ENCODE measurements around the gene TMEM258.

TMEM258 gene

DNA sequence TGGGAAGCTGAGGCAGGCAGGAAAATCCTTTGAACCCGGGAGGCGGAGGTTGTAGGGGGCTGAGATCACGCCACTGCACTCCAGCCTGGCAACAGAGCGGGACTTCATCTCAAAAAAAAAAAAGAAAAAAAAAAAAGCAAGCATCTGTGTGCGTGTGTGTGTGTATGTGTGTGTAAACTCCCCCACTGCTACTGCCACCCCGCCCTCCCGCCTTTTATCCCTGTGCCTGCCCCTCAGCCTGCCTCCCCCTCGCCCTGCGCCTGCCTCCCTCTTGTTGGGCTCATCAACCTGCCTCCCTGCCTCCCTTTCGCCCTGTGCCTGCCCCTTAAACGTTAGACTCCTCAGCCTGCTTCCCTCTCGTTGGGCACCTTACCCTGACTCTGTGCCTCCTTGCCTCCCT, 18.0 kb downstream of the TMEM258 start:
- TF ChIP-seq, protein P1, sequence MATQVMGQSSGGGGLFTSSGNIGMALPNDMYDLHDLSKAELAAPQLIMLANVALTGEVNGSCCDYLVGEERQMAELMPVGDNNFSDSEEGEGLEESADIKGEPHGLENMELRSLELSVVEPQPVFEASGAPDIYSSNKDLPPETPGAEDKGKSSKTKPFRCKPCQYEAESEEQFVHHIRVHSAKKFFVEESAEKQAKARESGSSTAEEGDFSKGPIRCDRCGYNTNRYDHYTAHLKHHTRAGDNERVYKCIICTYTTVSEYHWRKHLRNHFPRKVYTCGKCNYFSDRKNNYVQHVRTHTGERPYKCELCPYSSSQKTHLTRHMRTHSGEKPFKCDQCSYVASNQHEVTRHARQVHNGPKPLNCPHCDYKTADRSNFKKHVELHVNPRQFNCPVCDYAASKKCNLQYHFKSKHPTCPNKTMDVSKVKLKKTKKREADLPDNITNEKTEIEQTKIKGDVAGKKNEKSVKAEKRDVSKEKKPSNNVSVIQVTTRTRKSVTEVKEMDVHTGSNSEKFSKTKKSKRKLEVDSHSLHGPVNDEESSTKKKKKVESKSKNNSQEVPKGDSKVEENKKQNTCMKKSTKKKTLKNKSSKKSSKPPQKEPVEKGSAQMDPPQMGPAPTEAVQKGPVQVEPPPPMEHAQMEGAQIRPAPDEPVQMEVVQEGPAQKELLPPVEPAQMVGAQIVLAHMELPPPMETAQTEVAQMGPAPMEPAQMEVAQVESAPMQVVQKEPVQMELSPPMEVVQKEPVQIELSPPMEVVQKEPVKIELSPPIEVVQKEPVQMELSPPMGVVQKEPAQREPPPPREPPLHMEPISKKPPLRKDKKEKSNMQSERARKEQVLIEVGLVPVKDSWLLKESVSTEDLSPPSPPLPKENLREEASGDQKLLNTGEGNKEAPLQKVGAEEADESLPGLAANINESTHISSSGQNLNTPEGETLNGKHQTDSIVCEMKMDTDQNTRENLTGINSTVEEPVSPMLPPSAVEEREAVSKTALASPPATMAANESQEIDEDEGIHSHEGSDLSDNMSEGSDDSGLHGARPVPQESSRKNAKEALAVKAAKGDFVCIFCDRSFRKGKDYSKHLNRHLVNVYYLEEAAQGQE (IDR thresholded peaks at IDR 0.05; ENCODE audit: insufficient read depth in 1 of 2, low read depth in 2 of 2, low read length in 2 of 2), result no peak
- TF ChIP-seq POLR2AphosphoS5 (IDR thresholded peaks at IDR 0.05; ENCODE audit: low read depth, low read length) (no peak), SIN3A (IDR thresholded peaks at IDR 0.05; ENCODE audit: borderline replicate concordance, insufficient read depth, low read length) (no peak), TAF1 (IDR thresholded peaks at IDR 0.05; ENCODE audit: borderline replicate concordance, insufficient read depth, low read length) (no peak), FOXP2 (optimal IDR thresholded peaks at IDR 0.05; ENCODE audit: borderline replicate concordance, extremely low read depth, extremely low read length, insufficient read depth) (no peak)

DNA sequence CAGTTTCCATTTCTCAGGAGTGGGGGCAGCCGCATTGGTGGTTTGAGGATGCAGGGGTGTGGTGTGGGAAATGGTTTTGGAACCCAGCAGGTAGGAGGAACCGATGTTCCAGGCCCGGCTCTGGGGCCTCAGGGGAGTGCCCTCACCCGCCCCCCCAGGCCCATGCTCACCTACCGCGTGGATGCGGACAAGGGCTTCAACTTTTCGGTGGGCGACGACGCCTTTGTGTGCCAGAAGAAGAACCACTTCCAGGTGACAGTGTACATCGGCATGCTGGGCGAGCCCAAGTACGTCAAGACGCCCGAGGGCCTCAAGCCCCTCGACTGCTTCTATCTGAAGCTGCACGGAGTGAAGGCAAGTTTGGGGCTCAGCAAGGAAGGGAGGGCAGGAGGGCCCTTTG, 18.6 kb downstream of the TMEM258 start:
- TF ChIP-seq, protein P1 (IDR thresholded peaks at IDR 0.05; ENCODE audit: insufficient read depth in 1 of 2, low read depth in 2 of 2, low read length in 2 of 2), result no peak
- TF ChIP-seq FOXP2 (optimal IDR thresholded peaks at IDR 0.05; ENCODE audit: borderline replicate concordance, extremely low read depth, extremely low read length, insufficient read depth) (no peak), POLR2AphosphoS5 (IDR thresholded peaks at IDR 0.05; ENCODE audit: low read depth, low read length) (no peak), SIN3A (IDR thresholded peaks at IDR 0.05; ENCODE audit: borderline replicate concordance, insufficient read depth, low read length) (no peak), TAF1 (IDR thresholded peaks at IDR 0.05; ENCODE audit: borderline replicate concordance, insufficient read depth, low read length) (no peak)

DNA sequence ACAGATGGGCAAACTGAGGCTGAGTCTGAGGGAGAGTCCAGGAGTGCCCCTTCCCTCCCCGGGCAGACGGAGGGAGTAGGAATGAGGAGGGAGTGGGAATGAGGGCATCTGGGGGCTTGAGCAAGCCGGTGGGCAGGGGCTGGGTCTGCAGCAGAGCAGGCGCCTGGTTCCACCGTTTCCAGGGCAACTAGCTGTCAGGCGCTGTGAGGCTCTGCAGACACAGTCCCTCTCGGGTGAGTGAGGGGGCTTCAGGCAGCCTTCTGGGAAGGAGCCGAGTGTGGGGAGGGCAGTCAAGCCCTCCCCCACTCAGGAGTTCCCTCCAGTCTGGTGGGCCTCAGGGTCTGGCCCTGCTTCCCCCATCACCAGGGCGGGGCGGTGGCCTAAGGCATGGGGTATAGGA, 19.0 kb downstream of the TMEM258 start:
- TF ChIP-seq, protein P1 (IDR thresholded peaks at IDR 0.05; ENCODE audit: insufficient read depth in 1 of 2, low read depth in 2 of 2, low read length in 2 of 2), result no peak
- TF ChIP-seq POLR2AphosphoS5 (IDR thresholded peaks at IDR 0.05; ENCODE audit: low read depth, low read length) (no peak), SIN3A (IDR thresholded peaks at IDR 0.05; ENCODE audit: borderline replicate concordance, insufficient read depth, low read length) (no peak), TAF1 (IDR thresholded peaks at IDR 0.05; ENCODE audit: borderline replicate concordance, insufficient read depth, low read length) (no peak), FOXP2 (optimal IDR thresholded peaks at IDR 0.05; ENCODE audit: borderline replicate concordance, extremely low read depth, extremely low read length, insufficient read depth) (no peak)

DNA sequence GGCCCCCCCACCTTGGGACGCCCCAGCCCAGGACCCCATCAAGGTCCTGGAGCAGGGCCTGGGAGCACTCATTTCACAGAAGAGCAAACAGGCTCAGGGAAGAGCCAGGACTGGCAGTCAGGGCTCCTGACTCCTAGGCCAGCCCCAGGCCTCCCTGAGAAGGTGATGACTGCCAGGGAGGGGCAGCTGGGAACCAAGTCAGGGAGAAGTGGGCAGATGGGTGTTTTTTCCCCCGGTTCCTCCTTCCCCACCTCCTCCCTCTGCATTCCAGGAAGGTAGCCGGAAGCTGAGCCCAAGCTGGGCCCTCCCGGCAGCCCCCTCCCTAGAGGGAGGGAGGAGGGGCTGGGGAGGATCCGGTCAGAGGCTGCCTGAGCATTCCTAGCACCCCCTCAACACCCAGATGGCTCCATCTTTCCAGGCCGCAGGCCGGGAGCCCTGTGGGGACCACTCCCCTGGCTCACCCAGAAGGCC, 20.4 kb downstream of the TMEM258 start:
- TF ChIP-seq SIN3A (IDR thresholded peaks at IDR 0.05; ENCODE audit: borderline replicate concordance, insufficient read depth, low read length) (no peak), FOXP2 (optimal IDR thresholded peaks at IDR 0.05; ENCODE audit: borderline replicate concordance, extremely low read depth, extremely low read length, insufficient read depth) (no peak), TAF1 (IDR thresholded peaks at IDR 0.05; ENCODE audit: borderline replicate concordance, insufficient read depth, low read length) (no peak), POLR2AphosphoS5 (IDR thresholded peaks at IDR 0.05; ENCODE audit: low read depth, low read length) (no peak)
- TF ChIP-seq, protein P1 (IDR thresholded peaks at IDR 0.05; ENCODE audit: insufficient read depth in 1 of 2, low read depth in 2 of 2, low read length in 2 of 2), result no peak

Data from PFSK-1 (cell line).